Motor neuron (in vitro differentiated cells): ENCODE results near the gene IL17RA. TPM values are rescaled to one million over a fixed set of nuclear protein-coding genes. Genes with fewer than 3 reads are reported as not detected.

Experiments
- ATAC-seq, 8 experiments: fragments of 200-7000 bp; cut with Tn5 transposase; replicated peaks in 6 of 8; 2 replicates each; pipeline ENCODE4 v1.8.0; 2021; ENCODE audit warnings: mild to moderate bottlenecking in 8 of 8, moderate library complexity in 8 of 8
- H3K27ac ChIP-seq, 2 donors: fragments of 250-450 bp; sonication (Bioruptor Pico); 2 replicates each; pipeline ENCODE4 v1.9.0; 2021; ENCODE audit warnings: antibody characterized with exemption in 2 of 2, mild to moderate bottlenecking in 2 of 2, moderate library complexity in 1 of 2
- H3K4me1 ChIP-seq, 2 donors: fragments of 250-450 bp; sonication (Bioruptor Pico); replicated peaks in 1 of 2; 2 replicates each; pipeline ENCODE4 v1.6.1; 2021; ENCODE audit warnings: antibody characterized with exemption in 2 of 2, mild to moderate bottlenecking in 2 of 2, moderate library complexity in 1 of 2
- H3K4me3 ChIP-seq, 5 donors: fragments of 250-450 bp; sonication (Bioruptor Pico); 2 replicates each; pipeline ENCODE4 v1.9.0; 2021; ENCODE audit warnings: antibody characterized with exemption in 5 of 5, mild to moderate bottlenecking in 5 of 5, moderate library complexity in 4 of 5
- WGBS, 10 experiments: fragments of 450-650 bp; shearing (Covaris generic); methylation state at CpG; one replicate each; pipeline ENCODE4 v1.0.0; 2022; 5-methylcytosine and 5-hydroxymethylcytosine counted together
- in situ Hi-C, 9 experiments: fragments of 400-800 bp; cut with MboI; loops; one replicate each; pipeline ENCODE4 v1.15.0; 2021; ENCODE audit warnings: low sequenced_read_pairs in 9 of 9, low pct_unique_long_range_greater_than_20kb in 2 of 9; ENCODE audit not compliant: unreplicated experiment in 9 of 9
- total RNA-seq, 8 experiments: library from RNA; unstranded; fragments of 300-600 nt; gene quantifications; 2 replicates each; pipeline versions ENCODE4 v1.2.3 to v1.2.4, GENCODE V29; 2022

Gene IL17RA
- total RNA-seq, 8 experiments from 2014 or later: 0.27 to 7.2 (median 2.2) TPM

DNA sequence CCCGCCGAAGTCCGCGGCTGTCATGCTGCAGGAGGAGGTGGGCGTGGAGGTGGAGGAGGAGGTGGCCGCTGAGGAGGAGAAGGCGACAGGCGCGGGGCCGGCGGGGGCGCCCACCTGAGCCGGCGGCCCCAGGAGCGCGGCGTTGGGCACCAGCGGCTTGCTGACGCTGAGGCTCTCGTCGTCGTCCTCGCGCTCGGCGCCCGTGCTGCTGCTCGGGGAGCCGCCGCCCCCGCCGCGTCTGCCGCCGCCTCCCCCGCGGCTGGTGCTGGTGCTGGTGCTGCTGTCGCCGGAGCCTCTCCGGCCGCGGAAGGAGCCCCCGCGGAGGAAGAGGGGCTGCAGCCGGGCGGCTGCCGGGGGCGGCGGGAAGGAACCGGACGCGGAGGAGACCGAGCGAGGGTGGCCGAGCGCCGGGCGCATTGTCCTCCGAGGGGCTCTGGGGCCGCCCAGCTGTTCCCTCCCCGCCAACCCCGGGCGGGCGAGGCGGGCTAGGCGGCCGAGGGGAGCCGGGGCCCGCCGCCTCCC is 36.0 kb downstream of the IL17RA start:
- peaks cover 11 to 28% of the 10 kb centered on the region in 2 donors for H3K4me1 ChIP-seq
- peak; percentile 22 to 58 (median 27) for ATAC-seq
- H3K27ac ChIP-seq: peak overlapping the region; percentile 73 to 76
- in situ Hi-C loops: no loop called here
- H3K4me3 ChIP-seq: peak overlapping the region; percentile 61 to 74 (median 67)
- WGBS, 10 experiments: no CpG with 5 or more reads among the region's 70 CpGs

DNA sequence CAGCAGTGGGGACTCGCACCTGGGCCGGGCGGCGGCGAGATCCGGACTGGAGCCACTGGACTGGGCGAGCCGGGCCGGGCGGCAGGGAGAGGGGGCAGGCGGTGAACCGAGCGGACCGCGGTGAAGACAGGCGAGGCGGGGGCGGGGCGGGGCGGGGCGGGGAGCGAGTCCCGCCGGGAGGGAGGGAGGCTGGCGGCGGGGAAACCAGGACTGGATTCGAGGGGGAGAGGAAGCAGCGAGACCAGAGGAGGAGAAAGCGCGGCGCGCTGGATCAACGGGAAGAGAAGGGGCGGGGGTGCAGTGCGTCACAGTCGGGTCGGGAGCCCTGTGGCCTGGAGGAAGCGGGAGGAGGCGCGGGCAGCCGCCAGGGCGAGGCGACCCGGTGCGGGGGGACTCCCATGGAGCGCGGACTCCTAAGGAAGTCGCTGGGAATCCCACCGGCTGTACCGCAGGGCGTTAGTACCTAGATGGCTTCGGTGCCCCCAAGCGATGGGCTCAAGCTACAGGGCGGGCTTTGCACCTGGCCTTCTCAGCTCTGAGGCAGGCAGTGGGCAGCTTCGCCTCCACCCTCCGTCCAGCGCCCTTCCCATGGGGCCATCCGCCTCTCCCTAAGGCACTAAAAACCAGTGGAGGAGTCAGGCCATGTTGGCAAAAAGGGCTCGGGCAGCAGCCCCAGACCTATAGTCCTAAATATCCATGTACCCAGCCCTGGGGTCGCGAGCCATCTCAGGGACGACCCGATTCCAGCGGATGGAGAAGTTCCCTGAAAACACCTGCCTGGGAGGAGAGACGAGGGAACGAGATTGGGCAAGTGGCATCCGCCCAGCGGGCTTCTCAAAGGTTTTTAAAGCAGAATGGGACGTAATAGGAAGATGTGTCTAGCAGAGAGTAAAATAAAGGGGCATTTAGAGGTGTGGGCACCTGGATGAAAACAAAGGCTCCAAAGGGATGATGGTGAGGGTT is 36.7 kb downstream of the IL17RA start, which contains the start of gene TMEM121B:
Gene TMEM121B, minus strand, starts transcription at position 128 of the 963 bp plus-strand sequence. CDS start 233 bp downstream, outside the sequence.
- H3K4me3 ChIP-seq: peak within 1 kb of the TSS; percentile 61 to 74 (median 67)
- H3K4me1 ChIP-seq: peaks cover 11 to 28% of the 10 kb centered on the region in 2 donors
- in situ Hi-C loops: no loop called here
- ATAC-seq: peak; percentile 86 to 93 (median 90)
- WGBS, 10 experiments: 0 to 53% (median 30%) methylated on average over 1 to 13 of the region's 69 CpGs; no CpG with 5 or more reads in 4 of the 10 experiments
- peak within 1 kb of the TSS; percentile 73 to 76 for H3K27ac ChIP-seq

DNA sequence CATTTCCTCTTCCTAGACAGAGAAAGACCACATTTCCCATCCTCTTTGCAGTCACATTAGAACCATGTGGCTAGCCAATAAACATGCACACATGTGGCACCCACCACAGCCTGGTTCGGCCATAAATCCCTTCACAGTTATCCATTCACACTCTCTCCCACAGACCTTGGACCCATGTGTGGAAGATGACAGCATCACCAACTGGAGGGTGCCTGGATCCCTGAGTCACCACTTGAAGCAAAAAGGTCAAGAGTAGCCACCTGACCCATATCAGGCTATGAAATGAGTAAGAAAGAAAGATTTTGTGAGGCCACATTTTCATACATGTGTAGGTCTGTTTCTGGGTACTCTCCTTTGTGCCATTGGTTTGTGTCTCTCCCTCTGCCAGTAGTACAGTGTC is 45.4 kb downstream of the IL17RA start:
- H3K27ac ChIP-seq: no peak overlapping the region

DNA sequence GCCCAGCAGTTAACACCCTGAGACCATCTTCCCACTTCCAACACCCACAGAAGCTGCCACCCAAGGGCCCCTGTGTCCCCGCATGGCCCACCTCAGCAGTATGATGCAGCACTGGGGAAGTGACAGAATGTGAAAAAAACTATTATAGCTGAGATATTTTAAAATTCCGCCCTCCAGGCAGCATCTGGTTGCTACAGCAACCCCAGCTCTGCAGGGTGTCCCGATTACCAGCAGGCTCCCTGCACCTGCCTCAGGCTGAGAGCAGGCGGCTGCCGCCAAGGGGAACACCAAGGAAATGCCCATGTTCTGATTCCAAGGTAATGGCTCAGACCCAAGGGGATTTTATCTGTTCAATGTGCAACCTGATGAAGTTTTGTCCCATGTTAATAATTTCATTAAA is 46.9 kb downstream of the IL17RA start:
- peak; percentile 61 to 96 (median 84) for ATAC-seq

More for the DNA sequence above, 45.4 kb downstream of the IL17RA start:
- no peak overlapping the region for H3K4me3 ChIP-seq
- in situ Hi-C loops: no loop called here
- ATAC-seq: peak in 2 of 8 experiments; percentile 49 to 65
- peaks cover 5 to 7% of the 10 kb centered on the region in 2 donors for H3K4me1 ChIP-seq
- WGBS, 10 experiments: 0 to 100% (median 67%) methylated on average over 1 of the region's 1 CpG; no CpG with 5 or more reads in 5 of the 10 experiments

DNA sequence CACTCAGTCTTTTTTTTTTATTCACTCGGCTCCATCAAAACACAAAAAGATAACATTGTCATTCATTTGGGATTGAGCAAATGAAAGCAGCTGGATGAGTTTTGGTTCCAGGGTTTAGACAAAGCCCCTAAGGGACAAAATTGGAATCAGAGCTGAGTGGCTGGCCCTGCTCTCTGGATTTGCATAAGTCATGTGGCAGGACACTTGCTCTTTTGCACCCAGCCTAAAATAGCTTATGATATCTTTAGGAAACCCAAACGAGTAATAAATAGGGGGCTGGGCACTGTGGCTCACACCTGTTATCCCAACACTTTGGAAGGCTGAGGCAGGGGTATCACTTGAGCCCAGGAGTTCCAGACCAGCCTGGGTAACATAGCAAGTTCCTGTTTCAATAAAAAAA is 47.3 kb downstream of the IL17RA start:
- H3K4me1 ChIP-seq: peaks cover 5 to 7% of the 10 kb centered on the region in 2 donors
- in situ Hi-C loops: no loop called here
- ATAC-seq: peak in 3 of 8 experiments; percentile 14 to 27 (median 22)
- 0 to 100% (median 40%) methylated on average over 1 to 2 of the region's 2 CpGs; no CpG with 5 or more reads in 2 of the 10 experiments for WGBS, 10 experiments
- H3K27ac ChIP-seq: no peak overlapping the region
- no peak overlapping the region for H3K4me3 ChIP-seq

More for the DNA sequence above, 46.9 kb downstream of the IL17RA start:
- no peak overlapping the region for H3K27ac ChIP-seq
- no peak overlapping the region for H3K4me3 ChIP-seq
- in situ Hi-C loops: no loop called here
- WGBS, 10 experiments: 0 to 100% (median 27%) methylated on average over 1 to 2 of the region's 5 CpGs; no CpG with 5 or more reads in 4 of the 10 experiments
- H3K4me1 ChIP-seq: peaks cover 5 to 7% of the 10 kb centered on the region in 2 donors

DNA sequence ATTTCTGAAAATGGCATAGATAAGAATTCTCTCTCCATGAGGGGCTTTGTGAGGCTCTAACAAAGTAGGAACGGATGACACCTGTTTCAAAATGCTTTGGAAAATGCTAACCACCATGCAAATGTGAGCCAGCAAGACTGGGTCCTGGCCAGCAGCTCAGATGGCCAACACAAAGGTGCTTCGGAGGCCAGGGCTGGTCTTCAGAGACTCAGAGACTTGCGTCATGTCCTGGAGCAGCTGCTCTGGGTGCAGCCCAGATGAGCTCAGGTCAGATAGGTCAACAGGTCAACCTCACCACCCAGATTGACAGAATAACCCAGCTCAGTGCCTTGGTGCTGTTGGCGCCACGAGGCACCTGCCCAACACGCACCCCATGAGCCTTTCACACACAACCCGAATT is 48.3 kb downstream of the IL17RA start:
- Histone ChIP-seq H3K4me1 (peaks cover 5 to 7% of the 10 kb centered on the region in 2 donors), H3K4me3 (no peak overlapping the region), H3K27ac (no peak overlapping the region)
- no peak for ATAC-seq
- WGBS, 10 experiments: 67 to 100% (median 96%) methylated on average over 1 to 5 of the region's 7 CpGs; no CpG with 5 or more reads in 3 of the 10 experiments
- in situ Hi-C loops: no loop called here

DNA sequence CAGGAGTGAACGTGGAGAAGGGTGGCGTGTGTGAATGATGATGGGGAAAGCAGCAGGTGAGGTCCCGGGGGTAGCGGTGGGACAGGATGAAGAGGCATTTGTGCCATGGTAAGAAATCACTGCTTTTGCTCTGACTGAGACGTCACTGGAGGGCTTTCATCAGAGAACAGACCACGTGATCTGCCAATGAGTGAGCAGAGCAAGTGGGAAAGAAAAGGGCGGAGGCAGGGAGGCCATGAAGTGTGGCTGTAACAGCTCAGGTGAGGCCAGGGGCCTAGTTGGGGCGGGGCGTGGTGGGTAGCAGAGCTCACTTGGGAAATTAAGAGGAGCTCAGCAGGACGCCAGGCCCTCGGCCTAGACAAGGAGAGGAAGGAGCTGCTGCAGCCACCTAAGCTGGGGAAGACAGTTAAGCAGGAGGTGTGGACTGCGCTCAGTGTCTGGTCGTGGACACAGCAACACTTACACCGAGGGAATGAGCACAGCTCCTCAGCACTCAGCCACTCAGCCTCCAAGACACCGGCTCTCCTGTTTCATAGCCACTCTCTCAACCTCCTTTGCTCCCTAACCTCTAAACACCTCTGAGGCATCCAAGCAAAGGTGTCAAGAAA is 50.5 kb downstream of the IL17RA start:
- no peak for ATAC-seq
- no peak overlapping the region for H3K4me3 ChIP-seq
- H3K27ac ChIP-seq: no peak overlapping the region
- peaks cover 5 to 7% of the 10 kb centered on the region in 2 donors for H3K4me1 ChIP-seq
- in situ Hi-C loops: no loop called here
- WGBS, 10 experiments: 60 to 100% (median 90%) methylated on average over 1 to 6 of the region's 15 CpGs; no CpG with 5 or more reads in 2 of the 10 experiments

DNA sequence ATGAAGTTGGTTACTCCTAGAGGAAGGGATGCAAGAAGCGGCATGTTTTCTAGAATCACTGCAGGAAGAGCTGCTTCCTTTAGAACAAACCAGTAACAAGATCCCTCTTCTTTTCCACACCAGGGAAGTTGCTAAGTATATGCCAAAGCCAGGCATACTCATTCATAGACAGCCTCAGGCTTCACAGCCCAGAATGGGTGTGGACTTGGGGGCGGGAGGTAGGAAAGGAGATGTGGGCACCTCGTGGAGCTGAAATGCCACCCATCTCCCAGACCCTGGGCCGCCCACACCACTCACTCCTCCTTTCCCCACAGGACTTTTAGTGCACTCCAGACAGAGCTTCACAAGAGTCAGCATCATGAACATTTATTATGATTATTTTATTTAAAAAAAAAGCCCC is 52.4 kb downstream of the IL17RA start:
- 50 to 100% (median 92%) methylated on average over 1 to 2 of the region's 4 CpGs; no CpG with 5 or more reads in 6 of the 10 experiments for WGBS, 10 experiments
- no peaks in the 10 kb centered on the region for H3K4me1 ChIP-seq
- H3K4me3 ChIP-seq: no peak overlapping the region
- H3K27ac ChIP-seq: no peak overlapping the region
- in situ Hi-C loops: no loop called here
- ATAC-seq: peak in 3 of 8 experiments; percentile 69 to 88 (median 80)

DNA sequence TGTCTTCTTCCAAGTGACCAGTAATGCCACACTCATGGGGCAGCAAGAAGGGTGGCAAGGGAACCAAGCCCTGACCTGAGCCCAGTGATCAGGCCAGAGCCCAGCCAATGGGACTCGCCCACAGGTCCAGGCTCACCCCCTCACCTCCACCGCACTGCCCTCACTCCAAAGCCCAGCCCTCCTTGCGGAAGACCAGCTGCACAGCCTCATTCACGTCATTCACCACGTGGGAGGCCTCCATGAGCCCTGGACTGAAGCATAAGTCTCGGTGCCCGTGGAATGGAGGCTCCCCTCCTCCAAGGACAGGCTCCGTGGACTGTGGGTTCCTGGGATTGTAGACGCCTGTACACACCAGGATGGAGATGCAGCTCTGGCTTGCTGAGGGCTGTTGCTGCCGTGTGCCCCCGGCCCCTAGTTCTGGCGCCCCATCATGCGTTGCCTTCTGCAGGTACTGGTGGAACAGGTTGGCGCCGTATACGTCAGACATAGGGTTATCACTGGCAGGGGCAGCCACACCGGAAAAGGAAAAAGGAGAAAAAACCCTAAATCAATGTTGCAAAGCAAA is 53.1 kb downstream of the IL17RA start:
- Histone ChIP-seq H3K27ac (no peak overlapping the region), H3K4me1 (no peaks in the 10 kb centered on the region), H3K4me3 (no peak overlapping the region)
- in situ Hi-C loops: no loop called here
- no peak for ATAC-seq
- 70 to 98% (median 94%) methylated on average over 1 to 9 of the region's 17 CpGs; no CpG with 5 or more reads in 2 of the 10 experiments for WGBS, 10 experiments

DNA sequence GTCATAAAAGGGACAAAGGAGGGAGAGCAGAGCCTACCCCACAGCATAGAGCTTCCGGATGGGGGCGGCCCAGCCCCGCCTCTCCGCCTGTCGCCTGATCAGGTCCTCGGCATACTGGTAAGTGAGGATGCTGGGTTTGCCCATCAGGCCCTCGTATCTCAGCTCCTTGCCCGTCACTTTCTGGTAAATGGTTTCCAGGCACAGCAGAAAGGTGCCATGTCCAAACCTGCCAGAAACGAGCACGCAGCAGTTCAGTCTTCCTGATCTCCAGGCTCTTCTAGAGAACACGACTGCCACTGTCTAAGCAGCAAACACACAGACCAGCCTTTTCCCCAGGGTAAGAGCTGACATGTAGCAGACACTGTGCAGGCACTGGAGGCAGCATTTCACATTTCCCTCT is 53.7 kb downstream of the IL17RA start:
- 80 to 100% (median 91%) methylated on average over 1 to 8 of the region's 11 CpGs; no CpG with 5 or more reads in 4 of the 10 experiments for WGBS, 10 experiments
- in situ Hi-C loops: no loop called here
- no peak overlapping the region for H3K4me3 ChIP-seq
- ATAC-seq: no peak
- H3K4me1 ChIP-seq: no peaks in the 10 kb centered on the region
- H3K27ac ChIP-seq: no peak overlapping the region

DNA sequence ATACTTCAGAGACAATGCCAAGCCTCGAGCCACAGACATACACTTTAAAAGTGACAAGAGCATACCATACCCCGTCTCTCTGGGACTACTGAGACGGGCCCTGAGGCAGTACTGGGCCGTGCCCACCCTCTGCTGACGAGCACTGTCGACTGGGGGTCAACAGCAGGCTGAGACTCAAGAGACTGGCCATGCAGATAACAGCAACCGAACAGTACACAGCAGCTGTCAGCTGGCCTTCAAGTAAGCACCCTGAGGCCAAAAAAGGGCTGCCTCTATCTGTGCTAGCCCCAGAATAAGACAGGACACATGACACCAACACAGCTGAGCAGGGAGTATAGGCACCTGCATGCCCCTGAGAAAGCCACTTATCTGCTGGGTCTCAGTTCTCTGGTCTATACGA is 55.2 kb downstream of the IL17RA start:
- H3K4me1 ChIP-seq: no peaks in the 10 kb centered on the region
- no peak overlapping the region for H3K27ac ChIP-seq
- H3K4me3 ChIP-seq: no peak overlapping the region
- 60 to 100% (median 88%) methylated on average over 1 to 4 of the region's 8 CpGs; no CpG with 5 or more reads in 3 of the 10 experiments for WGBS, 10 experiments
- in situ Hi-C loops: no loop called here
- ATAC-seq: no peak

DNA sequence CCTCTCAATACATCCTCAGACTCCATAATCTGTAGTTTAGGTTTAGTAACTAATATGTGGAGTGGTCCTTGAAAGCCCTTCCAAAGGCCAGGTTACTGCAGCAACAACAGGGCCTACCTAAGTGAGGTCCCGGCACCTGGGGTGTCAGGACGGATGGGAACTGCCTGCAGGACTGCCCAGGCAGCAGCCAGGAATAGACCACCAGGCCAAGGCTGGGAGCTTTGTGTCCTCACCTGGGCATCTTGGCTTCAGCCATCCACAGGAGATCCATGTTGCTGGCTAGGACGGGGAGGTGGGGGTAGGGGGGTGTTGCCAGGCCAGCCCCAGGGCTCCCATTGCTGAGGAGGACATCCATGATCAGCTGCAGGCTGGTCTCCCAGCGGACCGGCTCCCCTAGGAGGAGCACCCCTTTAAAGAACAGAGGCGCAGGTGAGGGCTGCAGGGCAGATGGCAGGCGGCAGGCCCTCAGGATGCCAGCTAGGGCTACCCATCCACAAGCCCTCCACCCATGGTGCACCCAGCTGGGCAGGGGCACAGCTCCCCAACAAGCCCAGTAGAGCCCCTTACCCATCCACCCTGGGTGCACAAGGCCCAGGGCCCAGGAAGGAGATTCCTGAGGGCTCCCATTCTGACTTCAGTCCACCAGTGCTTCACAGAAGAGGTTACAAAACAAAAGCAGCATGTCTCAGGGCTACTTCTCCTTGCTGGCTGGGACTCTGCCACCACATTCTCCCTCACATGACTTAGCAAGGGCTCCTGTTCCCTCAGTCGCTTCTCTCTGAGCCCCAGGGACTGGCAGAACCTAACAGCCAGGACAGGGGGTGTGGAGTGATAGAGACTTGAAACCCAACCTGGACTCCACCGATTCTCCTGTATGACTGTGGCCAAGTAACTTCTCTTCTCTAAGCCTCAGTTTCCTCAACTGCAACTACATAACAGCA is 56.3 kb downstream of the IL17RA start:
- Histone ChIP-seq H3K4me1 (no peaks in the 10 kb centered on the region), H3K27ac (no peak overlapping the region), H3K4me3 (no peak overlapping the region)
- no peak for ATAC-seq
- 100% methylated on average over 1 of the region's 9 CpGs; no CpG with 5 or more reads in 8 of the 10 experiments for WGBS, 10 experiments
- in situ Hi-C loops: no loop called here
